AG10803 (cell line): ENCODE data around the gene SH3PXD2A.

Source experiments
- DNase-seq: peaks from one replicate; pipeline ENCODE4 v3.0.0; 2010; ENCODE audit warnings: low read depth
- H3K4me3 ChIP-seq: 2 replicates; pipeline ENCODE4 v1.5.1; 2011; ENCODE audit warnings: mild to moderate bottlenecking, low read length, control low read depth
- TF ChIP-seq, protein P1 (sequence below): conservative IDR thresholded peaks from 2 replicates; pipeline ENCODE4 v1.5.1; 2011; ENCODE audit warnings: mild to moderate bottlenecking, low read length, control low read depth, inconsistent platforms

Gene SH3PXD2A

DNA sequence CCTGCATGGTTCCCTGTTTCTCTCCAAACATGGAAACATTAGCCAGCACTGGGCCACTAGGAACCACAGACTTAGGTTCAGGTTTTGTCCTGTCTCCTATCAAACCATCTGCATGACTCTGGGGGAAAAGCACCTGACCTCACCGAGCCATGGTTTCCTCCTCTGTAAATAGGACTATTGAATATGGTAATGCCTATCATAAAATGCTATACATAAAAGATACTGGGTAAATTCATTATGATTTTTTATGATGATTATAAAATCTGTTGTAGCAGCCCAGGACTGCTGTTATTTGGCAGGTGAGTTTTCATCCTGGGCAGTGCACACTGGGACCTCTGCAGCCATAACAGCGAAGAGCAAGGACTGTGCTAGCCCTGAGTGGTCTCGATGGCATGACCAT lies 131.8 kb downstream of the SH3PXD2A start:
- no peak overlapping the region for H3K4me3 ChIP-seq
- DNase-seq = no peak
- TF ChIP-seq, protein P1, sequence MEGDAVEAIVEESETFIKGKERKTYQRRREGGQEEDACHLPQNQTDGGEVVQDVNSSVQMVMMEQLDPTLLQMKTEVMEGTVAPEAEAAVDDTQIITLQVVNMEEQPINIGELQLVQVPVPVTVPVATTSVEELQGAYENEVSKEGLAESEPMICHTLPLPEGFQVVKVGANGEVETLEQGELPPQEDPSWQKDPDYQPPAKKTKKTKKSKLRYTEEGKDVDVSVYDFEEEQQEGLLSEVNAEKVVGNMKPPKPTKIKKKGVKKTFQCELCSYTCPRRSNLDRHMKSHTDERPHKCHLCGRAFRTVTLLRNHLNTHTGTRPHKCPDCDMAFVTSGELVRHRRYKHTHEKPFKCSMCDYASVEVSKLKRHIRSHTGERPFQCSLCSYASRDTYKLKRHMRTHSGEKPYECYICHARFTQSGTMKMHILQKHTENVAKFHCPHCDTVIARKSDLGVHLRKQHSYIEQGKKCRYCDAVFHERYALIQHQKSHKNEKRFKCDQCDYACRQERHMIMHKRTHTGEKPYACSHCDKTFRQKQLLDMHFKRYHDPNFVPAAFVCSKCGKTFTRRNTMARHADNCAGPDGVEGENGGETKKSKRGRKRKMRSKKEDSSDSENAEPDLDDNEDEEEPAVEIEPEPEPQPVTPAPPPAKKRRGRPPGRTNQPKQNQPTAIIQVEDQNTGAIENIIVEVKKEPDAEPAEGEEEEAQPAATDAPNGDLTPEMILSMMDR = no peak

DNA sequence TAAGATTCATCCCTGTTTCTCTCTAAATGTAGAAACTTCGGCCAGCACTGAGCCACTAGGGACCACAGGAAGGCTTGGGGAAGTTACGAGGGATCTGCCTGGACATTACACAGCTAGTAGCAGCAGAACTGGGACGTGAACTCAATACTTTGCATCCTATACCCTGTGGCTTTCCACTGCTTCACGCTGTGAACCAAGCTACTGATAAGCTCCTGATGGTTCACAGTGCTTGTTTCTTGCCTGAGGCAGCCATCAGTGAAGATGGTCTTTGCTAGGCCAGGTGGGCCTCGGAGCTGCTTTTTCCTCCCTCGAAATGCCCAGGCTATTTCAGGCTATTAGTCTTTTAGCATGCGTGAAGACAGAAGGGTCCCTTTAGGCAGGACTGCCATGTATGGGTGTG lies 132.7 kb downstream of the SH3PXD2A start:
- no peak for DNase-seq
- no peak overlapping the region for H3K4me3 ChIP-seq
- TF ChIP-seq, protein P1 = no peak

DNA sequence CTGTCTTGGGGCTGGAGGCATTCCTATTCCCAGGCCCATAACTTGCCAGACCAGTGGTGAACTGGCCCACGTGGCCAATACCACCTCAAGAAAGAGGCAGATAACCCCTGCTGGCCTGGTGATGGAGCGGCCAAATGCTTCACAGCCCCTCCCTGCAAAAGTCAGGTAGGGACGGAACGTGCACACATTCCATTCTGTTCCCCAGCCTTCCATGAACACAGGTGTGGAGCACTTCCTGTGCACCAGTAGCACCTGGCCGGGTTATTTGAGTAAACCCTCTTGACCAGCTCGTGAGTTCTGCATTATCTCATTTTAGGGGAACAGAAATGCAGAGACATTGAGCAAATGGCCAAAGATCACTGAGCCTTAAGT lies 134.4 kb downstream of the SH3PXD2A start:
- no peak overlapping the region for H3K4me3 ChIP-seq
- DNase-seq = no peak
- TF ChIP-seq, protein P1 = no peak

DNA sequence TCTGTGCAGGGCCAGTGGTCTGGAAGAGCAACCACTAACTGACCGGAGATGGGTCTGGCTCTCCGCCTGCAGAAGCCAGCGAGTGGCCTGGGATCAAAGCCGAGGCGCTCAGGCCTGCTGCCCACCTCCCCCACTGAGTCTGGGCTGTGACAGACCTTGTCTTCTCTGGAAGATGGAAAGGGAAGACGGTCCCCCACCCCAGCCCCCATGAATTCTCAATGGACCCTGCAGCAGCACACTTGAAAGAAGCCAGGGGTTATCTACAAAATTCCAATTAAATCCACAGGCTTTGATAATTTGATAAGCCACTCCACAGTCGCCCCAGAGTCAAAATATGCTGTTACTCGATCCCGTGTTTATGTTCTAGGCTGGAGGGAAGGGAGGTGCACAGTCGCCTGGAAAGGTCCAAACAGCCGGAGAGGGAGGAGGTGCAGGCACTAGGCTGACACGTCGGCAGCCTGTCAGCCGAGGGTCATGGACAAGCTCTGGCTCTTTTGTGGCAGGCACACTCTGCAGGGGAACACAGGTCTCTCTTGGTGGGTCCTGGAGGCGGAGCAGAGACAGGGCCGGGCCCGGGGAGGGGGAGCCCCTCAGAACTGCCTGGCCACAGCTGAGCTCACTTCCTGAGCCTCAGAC lies 134.9 kb downstream of the SH3PXD2A start:
- TF ChIP-seq, protein P1 = no peak
- DNase-seq = no peak
- H3K4me3 ChIP-seq = no peak overlapping the region

DNA sequence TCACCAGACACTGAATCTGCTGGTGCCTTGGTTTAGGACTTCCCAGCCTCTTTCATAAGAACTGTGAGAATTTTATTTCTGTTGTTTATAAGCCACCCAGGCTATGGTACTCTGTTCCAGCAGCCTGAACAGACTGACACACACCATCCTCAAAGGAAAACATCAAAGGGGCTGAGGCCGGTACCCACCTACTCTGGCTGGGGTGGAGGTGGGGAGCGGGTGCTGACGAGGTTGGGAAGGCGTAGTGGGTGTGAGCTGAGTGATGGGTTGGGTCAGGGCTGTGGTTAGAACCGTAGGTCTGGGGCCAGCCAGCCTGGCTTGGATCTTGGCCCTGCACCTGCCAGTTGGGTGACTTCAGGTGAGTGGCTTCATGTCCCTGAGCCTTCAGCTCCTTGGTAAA lies 136.3 kb downstream of the SH3PXD2A start:
- TF ChIP-seq, protein P1 = no peak
- no peak for DNase-seq
- no peak overlapping the region for H3K4me3 ChIP-seq

DNA sequence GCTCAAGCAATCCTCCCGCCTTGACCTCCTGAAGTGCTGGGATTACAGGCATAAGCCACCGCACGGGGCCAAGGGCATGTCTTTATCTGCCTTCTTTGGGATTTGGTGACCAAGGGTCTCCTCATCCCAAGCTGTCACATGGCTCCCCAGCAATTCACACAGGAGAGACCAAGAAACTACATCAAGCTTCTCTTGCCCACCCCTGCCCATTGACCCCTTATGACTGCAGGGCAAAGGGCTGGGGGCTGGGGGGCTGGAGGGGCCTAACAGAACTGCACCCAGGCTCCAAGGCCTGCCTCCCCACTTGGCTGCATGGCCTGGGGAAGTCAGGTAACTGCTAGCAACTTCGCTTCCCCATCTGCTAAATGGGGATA lies 137.1 kb downstream of the SH3PXD2A start:
- DNase-seq = no peak
- TF ChIP-seq, protein P1 = no peak
- H3K4me3 ChIP-seq = no peak overlapping the region

DNA sequence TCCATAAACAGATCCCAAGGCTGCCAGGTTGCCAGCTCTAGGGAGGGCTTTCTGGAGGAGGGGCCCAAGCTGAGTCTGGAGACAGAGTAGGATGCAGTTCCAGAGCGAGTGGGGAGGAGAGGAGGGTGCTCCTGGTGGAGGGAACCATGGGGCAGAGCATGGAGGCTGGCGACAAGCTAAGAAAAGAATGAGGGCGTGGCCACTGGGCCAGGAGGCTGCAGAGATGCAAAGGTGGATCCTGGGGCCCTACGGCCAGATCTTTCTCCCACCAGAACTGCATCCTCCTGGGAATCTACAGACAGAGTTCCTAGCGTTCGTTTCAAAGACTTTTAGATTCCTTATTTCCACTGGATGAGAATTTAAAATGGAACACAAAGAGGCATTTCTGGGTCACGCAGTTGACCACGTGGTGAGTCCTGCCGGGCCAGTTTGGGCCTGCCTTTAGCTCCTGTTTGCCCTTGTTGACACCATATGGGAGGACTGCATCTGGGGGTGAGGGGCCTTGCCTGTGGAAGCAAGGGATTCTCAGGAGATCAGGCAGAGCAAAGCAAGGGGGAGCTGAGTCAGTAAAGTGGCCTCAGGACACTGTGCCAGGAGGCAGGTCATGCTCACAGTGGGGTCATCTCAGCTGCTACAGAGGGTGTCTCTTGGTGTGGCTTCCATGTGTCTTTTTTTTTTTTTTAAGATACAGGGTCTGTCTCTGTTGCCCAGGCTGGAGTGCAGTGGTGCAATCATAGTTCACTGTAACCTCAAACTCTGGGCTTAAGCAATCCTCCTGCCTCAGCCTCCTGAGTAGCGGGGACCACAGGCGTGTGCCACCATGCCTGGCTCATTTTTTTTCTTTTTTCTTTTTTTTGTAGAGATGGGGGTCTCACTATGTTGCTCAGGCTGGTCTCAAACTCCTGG lies 137.8 kb downstream of the SH3PXD2A start:
- TF ChIP-seq, protein P1 = no peak
- no peak for DNase-seq
- H3K4me3 ChIP-seq = no peak overlapping the region
